RWPE1 (cell line): ENCODE data around the gene SPATC1L.

ENCODE experiments used
- CTCF ChIA-PET: fragments of 350-600 bp; sonication (Branson Sonifier 250); formaldehyde crosslinking; extraction: SDS; loops from one replicate; lab custom pipeline; 2021; lab: Yijun Ruan, JAX
- POLR2A ChIA-PET: fragments of 400-600 bp; formaldehyde crosslinking; extraction: SDS; loops from one replicate; lab custom pipeline; 2020; ENCODE audit warnings: antibody characterized with exemption; ENCODE audit not compliant: low non-redundant PET; lab: Yijun Ruan, JAX
- DNase-seq: peaks from one replicate; pipeline ENCODE4 v3.0.0; 2012; ENCODE audit warnings: low spot score
- H3K27ac ChIP-seq: fragments of 450-650 bp; 2 replicates; pipeline ENCODE4 v1.5.1; 2017
- CTCF ChIP-seq: fragments of 450-650 bp; conservative IDR thresholded peaks from 2 replicates; pipeline ENCODE4 v1.5.1; 2017; ENCODE audit warnings: low read depth, mild to moderate bottlenecking

Gene SPATC1L

GRCh38 chr21:46216132-46216747 lies 32.0 kb upstream of the SPATC1L start:
- no peak for DNase-seq
- TF ChIP-seq CTCF: no peak
- CTCF ChIA-PET: interaction anchor here (0.7 to 0.9 kb wide), 2 partner anchors 18 to 1705 kb away, joined by 3 to 4 read pairs; no protein-coding TSS in a partner anchor
- H3K27ac ChIP-seq: peak overlapping the region; percentile 33; the same call in 1 of the 2 replicates
- POLR2A ChIA-PET: no interaction called here

GRCh38 chr21:46215436-46216131 lies 31.3 kb upstream of the SPATC1L start:
- DNase-seq: no peak
- ChIA-PET POLR2A (no interaction called here), CTCF (interaction anchor here (0.6 to 0.7 kb wide), 2 partner anchors 16 to 1705 kb away, joined by 3 read pairs; no protein-coding TSS in a partner anchor)
- TF ChIP-seq CTCF: no peak
- peak overlapping the region; percentile 33 for H3K27ac ChIP-seq

- CTCF ChIA-PET: interaction anchor here (0.6 kb wide), 2 partner anchors 17 to 61 kb away, joined by 3 read pairs; no protein-coding TSS in a partner anchor
- POLR2A ChIA-PET: no interaction called here
- no peak for TF ChIP-seq CTCF
- peak overlapping the region; percentile 33 for H3K27ac ChIP-seq
- DNase-seq: no peak
These were observed 30.4 kb upstream of the SPATC1L start for GRCh38 chr21:46214478-46215340.

- no peak for DNase-seq
- ChIA-PET CTCF (no interaction called here), POLR2A (no interaction called here)
- TF ChIP-seq CTCF: no peak
- peak overlapping the region; percentile 33 for H3K27ac ChIP-seq
These were observed 29.5 kb upstream of the SPATC1L start for GRCh38 chr21:46213620-46214286.

GRCh38 chr21:46212721-46213484 lies 28.6 kb upstream of the SPATC1L start:
- no peak for DNase-seq
- H3K27ac ChIP-seq: peak overlapping the region; percentile 33
- no peak for TF ChIP-seq CTCF
- ChIA-PET CTCF (interaction anchor here (0.5 kb wide), 1 partner anchor 12 kb away, joined by 4 read pairs; no protein-coding TSS in a partner anchor), POLR2A (no interaction called here)
